Neural crest cell (in vitro differentiated cells): ENCODE measurements around the gene GPN2. TPM values are rescaled to one million over a fixed set of nuclear protein-coding genes. Genes with fewer than 3 reads are reported as not detected.

Source experiments
- DNase-seq: peaks from one replicate; pipeline ENCODE4 v3.0.0; 2021; ENCODE audit warnings: low read depth, mixed read lengths, low spot score
- H3K27ac Mint-ChIP-seq: one replicate; pipeline ENCODE4 v1.8.0; 2021; ENCODE audit warnings: mild to moderate bottlenecking, mixed read lengths; ENCODE audit not compliant: unreplicated experiment
- H3K27me3 Mint-ChIP-seq: 2 replicates; pipeline ENCODE4 v1.8.0; 2021; ENCODE audit warnings: low read depth, mild to moderate bottlenecking, mixed read lengths
- H3K36me3 Mint-ChIP-seq: 2 replicates; pipeline ENCODE4 v1.8.0; 2021; ENCODE audit warnings: low read depth, mild to moderate bottlenecking, mixed read lengths
- H3K4me1 Mint-ChIP-seq: 2 replicates; pipeline ENCODE4 v1.8.0; 2021; ENCODE audit warnings: mixed read lengths
- H3K4me3 Mint-ChIP-seq: one replicate; pipeline ENCODE4 v1.8.0; 2021; ENCODE audit warnings: mild to moderate bottlenecking, mixed read lengths
- H3K9me3 Mint-ChIP-seq: 2 replicates; pipeline ENCODE4 v1.8.0; 2021; ENCODE audit warnings: mixed read lengths
- CTCF ChIP-seq: fragments of 200-600 bp; sonication (generic); conservative IDR thresholded peaks from 2 replicates; pipeline ENCODE4 v1.5.0; 2021; ENCODE audit warnings: antibody characterized with exemption, mild to moderate bottlenecking
- total RNA-seq: library from RNA; stranded (reverse); gene quantifications from 2 replicates; pipeline ENCODE4 v1.2.1, GENCODE V29; 2021

GPN2 gene
- total RNA-seq, 1 donor from 2014 or later, result 31.7 TPM

- H3K36me3 Mint-ChIP-seq, result peaks cover 12% of the 10 kb centered on the region
- H3K4me1 Mint-ChIP-seq, result peaks cover 22% of the 10 kb centered on the region
- no peak for TF ChIP-seq CTCF
- no peak for DNase-seq
- H3K9me3 Mint-ChIP-seq, result no peaks in the 10 kb centered on the region
- no peak overlapping the region for H3K4me3 Mint-ChIP-seq
- H3K27ac Mint-ChIP-seq, result no peak overlapping the region
- no peaks in the 10 kb centered on the region for H3K27me3 Mint-ChIP-seq
These were observed 57.7 kb downstream of the GPN2 start for GRCh38 chr1:26832249-26832960.

- H3K4me3 Mint-ChIP-seq, result peak overlapping the region; percentile 8
- TF ChIP-seq CTCF, result no peak
- H3K36me3 Mint-ChIP-seq, result peaks cover 12% of the 10 kb centered on the region
- H3K9me3 Mint-ChIP-seq, result no peaks in the 10 kb centered on the region
- no peak overlapping the region for H3K27ac Mint-ChIP-seq
- no peaks in the 10 kb centered on the region for H3K27me3 Mint-ChIP-seq
- peaks cover 25% of the 10 kb centered on the region for H3K4me1 Mint-ChIP-seq
- DNase-seq, result no peak
These were observed 58.4 kb downstream of the GPN2 start for GRCh38 chr1:26831546-26832248.

- Mint-ChIP-seq H3K27me3 (no peaks in the 10 kb centered on the region), H3K9me3 (no peaks in the 10 kb centered on the region), H3K27ac (no peak overlapping the region), H3K4me1 (peaks cover 28% of the 10 kb centered on the region), H3K4me3 (no peak overlapping the region), H3K36me3 (peaks cover 11% of the 10 kb centered on the region)
- no peak for DNase-seq
- no peak for TF ChIP-seq CTCF
These were observed 59.0 kb downstream of the GPN2 start for GRCh38 chr1:26831059-26831458.

- Mint-ChIP-seq H3K4me1 (peaks cover 30% of the 10 kb centered on the region), H3K36me3 (peaks cover under 1% of the 10 kb centered on the region), H3K4me3 (peak overlapping the region; percentile 94), H3K27me3 (no peaks in the 10 kb centered on the region), H3K9me3 (no peaks in the 10 kb centered on the region), H3K27ac (no peak overlapping the region)
- no peak for DNase-seq
- TF ChIP-seq CTCF, result no peak
These were observed 60.7 kb downstream of the GPN2 start for GRCh38 chr1:26829184-26829911.

- no peak for TF ChIP-seq CTCF
- Mint-ChIP-seq H3K27ac (no peak overlapping the region), H3K4me1 (peaks cover 30% of the 10 kb centered on the region), H3K27me3 (no peaks in the 10 kb centered on the region), H3K9me3 (no peaks in the 10 kb centered on the region), H3K4me3 (peak overlapping the region; percentile 94), H3K36me3 (no peaks in the 10 kb centered on the region)
- DNase-seq, result no peak
These were observed 61.6 kb downstream of the GPN2 start for GRCh38 chr1:26828411-26828991.
